Effector memory CD8-positive, alpha-beta T cell (primary cell): ENCODE data around the gene ETFB.
A peak's percentile ranks its signal among the peaks of the same experiment; 100 is the strongest.
"Not testable (repeated sequence)": the region's sequence is repeated elsewhere in the genome, so short reads cannot be mapped to it uniquely, and the experiment has no call there.

ENCODE experiments used
- ATAC-seq: fragments of 150-1000 bp; cut with Tn5 transposase; replicated peaks from 2 replicates; pipeline ENCODE4 v1.10.0; 2021; ENCODE audit warnings: mild to moderate bottlenecking, moderate library complexity
- DNase-seq, 3 experiments: peaks; one replicate each; pipeline ENCODE4 v3.0.0; 2021
- H3K27ac Mint-ChIP-seq, 2 donors: one replicate each; pipeline ENCODE4 v1.8.0; 2022; ENCODE audit warnings: mild to moderate bottlenecking in 2 of 2, mixed read lengths in 2 of 2, moderate library complexity in 2 of 2
- H3K27me3 Mint-ChIP-seq, 2 donors: one replicate each; pipeline ENCODE4 v1.8.0; 2022; ENCODE audit warnings: mixed read lengths in 2 of 2
- H3K36me3 Mint-ChIP-seq: one replicate; pipeline ENCODE4 v1.8.0; 2022; ENCODE audit warnings: mild to moderate bottlenecking, moderate library complexity, mixed read lengths; ENCODE audit not compliant: insufficient read depth
- H3K4me1 Mint-ChIP-seq, 2 donors: one replicate each; pipeline ENCODE4 v1.8.0; 2022; ENCODE audit warnings: low read depth in 2 of 2, mixed read lengths in 2 of 2
- H3K4me3 Mint-ChIP-seq, 2 donors: one replicate each; pipeline ENCODE4 v1.8.0; 2022; ENCODE audit warnings: mild to moderate bottlenecking in 2 of 2, mixed read lengths in 2 of 2, moderate library complexity in 2 of 2
- H3K9me3 Mint-ChIP-seq, 2 donors: one replicate each; pipeline ENCODE4 v1.8.0; 2022; ENCODE audit warnings: mixed read lengths in 2 of 2
- total RNA-seq, 9 experiments: gene quantifications; one replicate each; lab custom pipeline; 2026; lab: John Stamatoyannopoulos, UW

Gene ETFB
- 9.4 to 23.3 (median 16.4) reads per million in 9 experiments for total RNA-seq

GRCh38 chr19:51365965-51366388 lies at the start of gene ETFB:
TSS of gene ETFB (minus strand) at chr19:51366388. CDS start at chr19:51366326, 62 bp downstream.
- H3K4me1 Mint-ChIP-seq, result peaks cover 54 to 69% of the 10 kb centered on the region in 2 donors
- H3K4me3 Mint-ChIP-seq, result peak within 1 kb of the TSS; percentile 89 to 97

GRCh38 chr19:51415187-51415586 lies 49.0 kb upstream of the ETFB start:
- DNase-seq (no peak), ATAC-seq (no peak)
- peaks cover 8% of the 10 kb centered on the region for H3K36me3 Mint-ChIP-seq
- no peaks in the 10 kb centered on the region for H3K9me3 Mint-ChIP-seq
- no peak overlapping the region for H3K27ac Mint-ChIP-seq
- H3K4me3 Mint-ChIP-seq, result no peak overlapping the region
- H3K4me1 Mint-ChIP-seq, result peaks cover 0 to 2% of the 10 kb centered on the region in 2 donors
- peaks cover 15 to 38% of the 10 kb centered on the region in 2 donors for H3K27me3 Mint-ChIP-seq

More at GRCh38 chr19:51365965-51366388, at the start of gene ETFB:
- Mint-ChIP-seq H3K36me3 (peaks cover 43% of the 10 kb centered on the region), H3K27me3 (no peaks in the 10 kb centered on the region), H3K9me3 (no peaks in the 10 kb centered on the region), H3K27ac (peak within 1 kb of the TSS; percentile 94 to 95)
- DNase-seq (no peak), ATAC-seq (no peak)

GRCh38 chr19:51410950-51411748 lies 45.0 kb upstream of the ETFB start:
- peaks cover 3% of the 10 kb centered on the region for H3K36me3 Mint-ChIP-seq
- peaks cover 0 to 7% of the 10 kb centered on the region in 2 donors for H3K27me3 Mint-ChIP-seq
- no peak overlapping the region for H3K27ac Mint-ChIP-seq
- H3K4me3 Mint-ChIP-seq, result no peak overlapping the region
- DNase-seq (no peak), ATAC-seq (no peak)
- H3K4me1 Mint-ChIP-seq, result peaks cover 7% of the 10 kb centered on the region in 2 donors
- H3K9me3 Mint-ChIP-seq, result no peaks in the 10 kb centered on the region

- peaks cover 3% of the 10 kb centered on the region for H3K36me3 Mint-ChIP-seq
Observed at GRCh38 chr19:51407511-51408131, 41.4 kb upstream of the ETFB start.

GRCh38 chr19:51402117-51402516 lies 35.9 kb upstream of the ETFB start:
- DNase-seq (no peak), ATAC-seq (no peak)
- H3K36me3 Mint-ChIP-seq, result no peaks in the 10 kb centered on the region
- H3K27me3 Mint-ChIP-seq, result no peaks in the 10 kb centered on the region
- no peak overlapping the region for H3K27ac Mint-ChIP-seq
- no peak overlapping the region for H3K4me3 Mint-ChIP-seq
- peaks cover 7% of the 10 kb centered on the region in 2 donors for H3K4me1 Mint-ChIP-seq
- peaks cover 5% of the 10 kb centered on the region in 2 donors for H3K9me3 Mint-ChIP-seq

More at GRCh38 chr19:51407511-51408131, 41.4 kb upstream of the ETFB start:
- H3K27ac Mint-ChIP-seq, result peak overlapping the region in 1 of 2 donors; percentile 49
- no peaks in the 10 kb centered on the region for H3K9me3 Mint-ChIP-seq
- DNase-seq (peak; percentile 32 to 50 (median 36)), ATAC-seq (peak; percentile 79)
- no peak overlapping the region for H3K4me3 Mint-ChIP-seq
- peaks cover 7% of the 10 kb centered on the region in 2 donors for H3K4me1 Mint-ChIP-seq
- H3K27me3 Mint-ChIP-seq, result no peaks in the 10 kb centered on the region

- not testable (repeated sequence) for H3K9me3 Mint-ChIP-seq, H3K4me3 Mint-ChIP-seq, H3K27ac Mint-ChIP-seq, H3K36me3 Mint-ChIP-seq, H3K27me3 Mint-ChIP-seq, DNase-seq, ATAC-seq
- H3K4me1 Mint-ChIP-seq, result peaks cover 11 to 15% of the 10 kb centered on the region in 2 donors
Observed at GRCh38 chr19:51399936-51400335, 33.7 kb upstream of the ETFB start.

GRCh38 chr19:51399231-51399630 lies 33.0 kb upstream of the ETFB start:
- H3K27ac Mint-ChIP-seq, result no peak overlapping the region
- H3K4me1 Mint-ChIP-seq, result peaks cover 16 to 23% of the 10 kb centered on the region in 2 donors
- H3K36me3 Mint-ChIP-seq, result peaks cover 14% of the 10 kb centered on the region
- DNase-seq (no peak), ATAC-seq (no peak)
- H3K4me3 Mint-ChIP-seq, result no peak overlapping the region
- peaks cover 5% of the 10 kb centered on the region in 2 donors for H3K9me3 Mint-ChIP-seq
- no peaks in the 10 kb centered on the region for H3K27me3 Mint-ChIP-seq

- peaks cover 23 to 28% of the 10 kb centered on the region in 2 donors for H3K4me1 Mint-ChIP-seq
- ATAC-seq (no peak), DNase-seq (no peak)
- H3K36me3 Mint-ChIP-seq, result peaks cover 18% of the 10 kb centered on the region
- H3K9me3 Mint-ChIP-seq, result peaks cover 5% of the 10 kb centered on the region in 2 donors
- no peak overlapping the region for H3K4me3 Mint-ChIP-seq
- H3K27me3 Mint-ChIP-seq, result no peaks in the 10 kb centered on the region
- no peak overlapping the region for H3K27ac Mint-ChIP-seq
Observed at GRCh38 chr19:51398096-51398704, 32.0 kb upstream of the ETFB start.

- ATAC-seq, DNase-seq, H3K4me3 Mint-ChIP-seq, H3K27me3 Mint-ChIP-seq, H3K9me3 Mint-ChIP-seq: not testable (repeated sequence)
- H3K36me3 Mint-ChIP-seq, result peaks cover 18% of the 10 kb centered on the region
- peaks cover 25 to 35% of the 10 kb centered on the region in 2 donors for H3K4me1 Mint-ChIP-seq
- H3K27ac Mint-ChIP-seq, result peak overlapping the region in 1 of 2 donors; percentile 49
Observed at GRCh38 chr19:51397453-51397852, 31.3 kb upstream of the ETFB start.

- peak overlapping the region; percentile 89 to 90 for H3K27ac Mint-ChIP-seq
- peaks cover 30 to 40% of the 10 kb centered on the region in 2 donors for H3K4me1 Mint-ChIP-seq
- ATAC-seq (no peak), DNase-seq (no peak)
- no peaks in the 10 kb centered on the region for H3K27me3 Mint-ChIP-seq
- H3K36me3 Mint-ChIP-seq, result peaks cover 19% of the 10 kb centered on the region
- H3K4me3 Mint-ChIP-seq, result no peak overlapping the region
- H3K9me3 Mint-ChIP-seq, result no peaks in the 10 kb centered on the region
Observed at GRCh38 chr19:51396175-51396574, 30.0 kb upstream of the ETFB start.

- Mint-ChIP-seq H3K27ac (peak overlapping the region; percentile 89 to 90), H3K4me3 (peak overlapping the region; percentile 84 to 88), H3K36me3 (peaks cover 25% of the 10 kb centered on the region), H3K27me3 (no peaks in the 10 kb centered on the region), H3K4me1 (peaks cover 34 to 51% of the 10 kb centered on the region in 2 donors), H3K9me3 (no peaks in the 10 kb centered on the region)
- ATAC-seq (peak; percentile 81), DNase-seq (peak; percentile 83 to 84 (median 84))
Observed at GRCh38 chr19:51394050-51394836, 28.1 kb upstream of the ETFB start.

GRCh38 chr19:51392701-51393100 lies 26.5 kb upstream of the ETFB start:
- Mint-ChIP-seq H3K27me3 (no peaks in the 10 kb centered on the region), H3K4me3 (peak overlapping the region; percentile 54 to 61), H3K9me3 (no peaks in the 10 kb centered on the region), H3K36me3 (peaks cover 25% of the 10 kb centered on the region), H3K4me1 (peaks cover 37 to 56% of the 10 kb centered on the region in 2 donors), H3K27ac (peak overlapping the region in 1 of 2 donors; percentile 58)
- no peak for ATAC-seq
- no peak for DNase-seq
